HG03354 (cell line): ENCODE data around the gene DCBLD2.
"Not testable (repeated sequence)": the region's sequence is repeated elsewhere in the genome, so short reads cannot be mapped to it uniquely, and the experiment has no call there.

Source experiments
- ATAC-seq: cut with Tn5 transposase; IDR thresholded peaks from one replicate; pipeline ENCODE4 v1.9.1; 2021; ENCODE audit warnings: mild to moderate bottlenecking; ENCODE audit not compliant: unreplicated experiment, poor library complexity, severe bottlenecking

DCBLD2 gene

GRCh38 chr3:98894791-98895576, 6.5 kb downstream of the DCBLD2 start:
- ATAC-seq: no peak

- no peak for ATAC-seq
Observed at GRCh38 chr3:98893740-98894139, 7.8 kb downstream of the DCBLD2 start.

- ATAC-seq: no peak
Observed at GRCh38 chr3:98892263-98892662, 9.2 kb downstream of the DCBLD2 start.

GRCh38 chr3:98890965-98891910, 10.3 kb downstream of the DCBLD2 start:
- no peak for ATAC-seq

- ATAC-seq: no peak
Observed at GRCh38 chr3:98890181-98890835, 11.2 kb downstream of the DCBLD2 start.

GRCh38 chr3:98887684-98888083, 13.8 kb downstream of the DCBLD2 start:
- ATAC-seq: no peak

GRCh38 chr3:98886525-98886924, 15.0 kb downstream of the DCBLD2 start:
- no peak for ATAC-seq

- ATAC-seq: no peak
Observed at GRCh38 chr3:98885851-98886250, 15.6 kb downstream of the DCBLD2 start.

- ATAC-seq: no peak
Observed at GRCh38 chr3:98884675-98885371, 16.7 kb downstream of the DCBLD2 start.

GRCh38 chr3:98882614-98883333, 18.7 kb downstream of the DCBLD2 start:
- not testable (repeated sequence) for ATAC-seq

GRCh38 chr3:98877132-98877531, 24.4 kb downstream of the DCBLD2 start:
- peak; percentile 64 for ATAC-seq

GRCh38 chr3:98875535-98875934, 26.0 kb downstream of the DCBLD2 start:
- no peak for ATAC-seq

- no peak for ATAC-seq
Observed at GRCh38 chr3:98874602-98875249, 26.8 kb downstream of the DCBLD2 start.

GRCh38 chr3:98869391-98869790, 32.1 kb downstream of the DCBLD2 start:
- ATAC-seq: no peak

GRCh38 chr3:98857971-98858370, 43.5 kb downstream of the DCBLD2 start:
- ATAC-seq: not testable (repeated sequence)

GRCh38 chr3:98857258-98857657, 44.2 kb downstream of the DCBLD2 start:
- ATAC-seq: not testable (repeated sequence)

- ATAC-seq: no peak
Observed at GRCh38 chr3:98856724-98857123, 44.8 kb downstream of the DCBLD2 start.

GRCh38 chr3:98855806-98856400, 45.6 kb downstream of the DCBLD2 start:
- no peak for ATAC-seq
